Kidney glomerular epithelial cell (primary cell): ENCODE data around the gene PARVB.

ENCODE experiments used
- DNase-seq: peaks from one replicate; lab custom pipeline; 2025; lab: John Stamatoyannopoulos, UW

PARVB gene

GRCh38 chr22:44024288-44024921 is at the start of gene PARVB:
Gene PARVB (plus strand): TSS chr22:44024302. CDS start chr22:44024340, 38 bp downstream.
- no peak for DNase-seq

- DNase-seq: no peak
These were observed 49.1 kb upstream of the PARVB start for GRCh38 chr22:43975041-43975440.

GRCh38 chr22:43976861-43977795 is 47.0 kb upstream of the PARVB start:
- DNase-seq: no peak

- DNase-seq: no peak
These were observed 45.5 kb upstream of the PARVB start for GRCh38 chr22:43978558-43978957.

- DNase-seq: no peak
These were observed 43.5 kb upstream of the PARVB start for GRCh38 chr22:43980579-43980978.

GRCh38 chr22:43980996-43981395 is 43.1 kb upstream of the PARVB start:
- DNase-seq: no peak

- no peak for DNase-seq
These were observed 40.3 kb upstream of the PARVB start for GRCh38 chr22:43983808-43984207.

GRCh38 chr22:43985532-43985931 is 38.6 kb upstream of the PARVB start:
- no peak for DNase-seq

- DNase-seq: no peak
These were observed 35.8 kb upstream of the PARVB start for GRCh38 chr22:43988116-43988820.

- DNase-seq: no peak
These were observed 35.1 kb upstream of the PARVB start for GRCh38 chr22:43988960-43989359.

GRCh38 chr22:43990044-43990443 is 34.1 kb upstream of the PARVB start:
- no peak for DNase-seq

- DNase-seq: no peak
These were observed 32.6 kb upstream of the PARVB start for GRCh38 chr22:43991316-43992020.

- DNase-seq: no peak
These were observed 31.7 kb upstream of the PARVB start for GRCh38 chr22:43992331-43992821.

GRCh38 chr22:43993072-43993760 is 30.9 kb upstream of the PARVB start:
- peak; percentile 29 for DNase-seq

GRCh38 chr22:43994006-43994405 is 30.1 kb upstream of the PARVB start:
- DNase-seq: no peak

GRCh38 chr22:43994416-43994815 is 29.7 kb upstream of the PARVB start:
- no peak for DNase-seq

GRCh38 chr22:43995057-43995685 is 28.9 kb upstream of the PARVB start:
- DNase-seq: no peak

GRCh38 chr22:43995798-43996169 is 28.3 kb upstream of the PARVB start:
- no peak for DNase-seq

GRCh38 chr22:43996170-43996980 is 27.7 kb upstream of the PARVB start:
- peak; percentile 26 for DNase-seq

GRCh38 chr22:43996981-43997265 is 27.2 kb upstream of the PARVB start:
- no peak for DNase-seq
